HL-60/S4 treated with phorbol 12-myristate 13-acetate at 8.2 ng/mL for 4 days and 3 days (cell line): ENCODE results near the gene OSBPL10.

Experiments used
- in situ Hi-C: fragments of 300-500 bp; cut with MboI; formaldehyde crosslinking; loops from 2 replicates; pipeline ENCODE4 v1.15.0; 2022; ENCODE audit warnings: low sequenced_read_pairs

The OSBPL10 gene

DNA sequence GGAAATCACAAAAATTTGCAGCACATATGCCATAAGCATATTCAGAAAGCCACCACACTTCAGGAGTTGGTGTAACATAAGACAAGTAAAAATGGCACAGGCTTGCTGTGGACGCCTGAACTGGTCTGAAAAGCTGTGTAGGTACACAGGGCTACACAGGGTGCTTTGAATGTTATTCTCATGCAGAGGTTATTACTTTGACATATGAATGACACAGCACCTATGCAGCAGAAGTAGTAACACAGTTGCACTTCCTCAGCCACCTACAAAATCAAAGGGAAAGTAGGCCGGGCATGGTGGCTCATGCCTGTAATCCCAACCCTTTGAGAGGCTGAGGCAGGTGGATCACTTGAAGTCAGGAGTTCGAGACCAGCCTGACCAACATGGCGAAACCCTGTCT lies 54.5 kb downstream of the OSBPL10 start:
- in situ Hi-C loops: no loop called here

DNA sequence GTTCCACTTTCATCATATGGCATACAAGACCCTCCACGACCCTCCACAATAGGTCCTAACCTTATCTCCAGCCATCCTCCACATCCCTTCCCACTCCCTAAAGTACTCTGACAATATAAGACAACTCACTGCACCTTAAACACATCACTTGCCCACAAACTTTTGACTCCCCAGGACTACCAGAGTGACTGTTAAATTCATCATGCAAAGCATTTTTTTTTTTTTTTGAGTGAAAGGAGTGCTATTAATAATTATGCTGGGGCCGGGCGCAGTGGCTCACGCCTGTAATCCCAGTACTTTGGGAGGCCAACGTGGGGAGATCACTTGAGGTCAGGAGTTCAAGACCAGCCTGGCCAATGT lies 55.8 kb downstream of the OSBPL10 start:
- in situ Hi-C loops: no loop called here

DNA sequence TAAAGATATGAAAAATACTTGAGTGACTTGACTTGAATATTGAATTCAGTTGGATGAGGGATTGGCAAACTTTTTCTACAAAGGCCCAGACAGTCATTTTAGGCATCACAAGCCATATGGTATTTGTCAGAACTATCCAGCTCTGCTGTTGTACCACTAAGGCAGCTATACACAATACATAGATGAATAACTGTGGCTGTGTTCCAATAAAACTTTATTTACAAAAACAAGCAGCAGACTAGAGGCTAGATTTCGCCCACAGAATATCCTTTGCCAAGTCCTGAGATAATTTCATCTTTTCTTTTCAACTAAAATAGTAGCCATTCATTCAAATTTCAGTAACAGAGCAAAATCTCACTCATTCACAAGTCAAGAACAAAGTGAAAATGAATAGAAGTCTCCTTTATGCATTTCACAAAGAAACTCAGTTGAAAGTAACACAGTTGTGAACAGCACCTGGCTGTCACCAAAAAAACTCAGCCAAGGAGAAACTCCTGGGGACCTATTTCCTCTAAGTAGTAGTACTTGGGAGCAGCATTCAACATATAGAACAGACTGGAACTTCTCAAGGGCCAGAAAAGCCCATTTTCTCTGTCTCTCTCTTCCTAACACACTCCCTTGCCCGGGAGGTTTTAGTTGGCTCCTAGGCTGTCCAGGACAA lies 56.3 kb downstream of the OSBPL10 start:
- in situ Hi-C loops: no loop called here

DNA sequence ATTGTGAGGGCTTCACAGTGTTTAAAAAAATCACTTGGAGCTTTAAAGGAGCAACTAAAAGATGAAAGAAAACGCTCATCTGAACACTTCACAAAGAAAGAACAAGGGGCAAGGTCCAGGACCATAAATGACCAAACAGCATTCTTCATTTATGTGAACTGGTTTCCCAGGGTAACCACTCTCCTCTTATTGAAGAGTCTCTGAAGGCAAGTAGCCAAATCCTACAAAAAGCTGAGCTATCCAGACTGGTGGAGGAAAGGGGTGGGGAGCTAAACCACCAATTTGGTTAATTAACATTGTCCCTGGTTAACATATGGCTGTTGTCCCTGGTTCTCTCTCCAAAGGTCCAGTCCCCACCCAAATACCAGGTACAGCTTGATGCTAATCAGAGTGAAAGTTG lies 58.1 kb downstream of the OSBPL10 start:
- in situ Hi-C loops: no loop called here

DNA sequence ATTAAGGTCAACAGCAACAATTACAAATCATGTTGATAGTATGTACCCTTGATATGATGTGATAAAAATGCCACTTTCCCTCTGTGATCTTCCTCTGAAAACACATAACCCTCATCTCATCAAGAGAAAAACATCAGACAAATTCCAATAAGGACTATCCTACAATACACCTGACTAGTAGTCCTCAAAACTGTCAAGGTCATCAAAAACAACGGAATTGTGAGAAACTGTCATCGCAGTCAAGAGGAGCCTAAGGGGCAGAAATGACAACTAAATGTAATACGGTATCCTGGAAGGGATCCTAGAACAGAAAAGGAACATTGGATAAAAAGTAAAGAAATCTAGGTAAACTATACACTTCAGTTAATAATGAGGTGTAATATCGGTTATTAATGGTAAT lies 59.2 kb downstream of the OSBPL10 start:
- in situ Hi-C loops: no loop called here

DNA sequence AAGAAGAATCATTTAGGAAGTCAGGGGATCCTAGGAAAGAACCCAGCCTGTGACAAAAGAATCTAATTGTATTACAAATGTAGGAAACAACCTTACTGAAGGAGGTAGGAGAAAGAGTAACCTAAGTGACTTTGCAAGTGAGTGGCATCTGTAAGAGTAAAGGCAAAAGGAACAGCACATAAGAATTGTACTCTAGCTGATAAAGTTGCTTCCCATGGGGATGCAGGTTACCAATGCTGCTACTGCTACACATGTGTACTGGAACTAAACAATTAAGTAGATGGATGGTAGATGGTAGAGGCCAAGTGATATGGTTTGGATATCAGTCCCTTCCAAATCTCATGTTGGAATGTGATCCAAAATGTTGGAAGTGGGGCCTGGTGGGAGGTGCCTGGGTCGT lies 60.8 kb downstream of the OSBPL10 start:
- in situ Hi-C loops: no loop called here

DNA sequence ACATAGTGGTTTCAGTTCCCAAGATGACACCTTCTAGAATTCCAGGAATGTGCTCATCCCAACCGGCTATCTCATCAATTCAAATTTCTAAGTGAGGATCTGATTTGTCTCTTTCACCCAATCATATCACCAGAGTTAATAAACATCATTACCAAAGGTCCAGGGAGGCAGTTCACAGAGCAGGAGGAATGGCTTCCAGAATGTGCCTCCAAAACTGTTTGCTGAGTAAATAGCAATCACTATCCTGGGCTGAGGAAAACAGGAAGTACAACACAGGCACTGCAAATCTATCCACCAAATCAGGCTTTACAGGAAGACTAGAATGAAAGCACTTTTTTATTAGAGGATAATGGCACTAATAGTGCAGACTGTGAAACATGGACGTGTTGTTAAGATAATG lies 61.5 kb downstream of the OSBPL10 start:
- in situ Hi-C loops: no loop called here

DNA sequence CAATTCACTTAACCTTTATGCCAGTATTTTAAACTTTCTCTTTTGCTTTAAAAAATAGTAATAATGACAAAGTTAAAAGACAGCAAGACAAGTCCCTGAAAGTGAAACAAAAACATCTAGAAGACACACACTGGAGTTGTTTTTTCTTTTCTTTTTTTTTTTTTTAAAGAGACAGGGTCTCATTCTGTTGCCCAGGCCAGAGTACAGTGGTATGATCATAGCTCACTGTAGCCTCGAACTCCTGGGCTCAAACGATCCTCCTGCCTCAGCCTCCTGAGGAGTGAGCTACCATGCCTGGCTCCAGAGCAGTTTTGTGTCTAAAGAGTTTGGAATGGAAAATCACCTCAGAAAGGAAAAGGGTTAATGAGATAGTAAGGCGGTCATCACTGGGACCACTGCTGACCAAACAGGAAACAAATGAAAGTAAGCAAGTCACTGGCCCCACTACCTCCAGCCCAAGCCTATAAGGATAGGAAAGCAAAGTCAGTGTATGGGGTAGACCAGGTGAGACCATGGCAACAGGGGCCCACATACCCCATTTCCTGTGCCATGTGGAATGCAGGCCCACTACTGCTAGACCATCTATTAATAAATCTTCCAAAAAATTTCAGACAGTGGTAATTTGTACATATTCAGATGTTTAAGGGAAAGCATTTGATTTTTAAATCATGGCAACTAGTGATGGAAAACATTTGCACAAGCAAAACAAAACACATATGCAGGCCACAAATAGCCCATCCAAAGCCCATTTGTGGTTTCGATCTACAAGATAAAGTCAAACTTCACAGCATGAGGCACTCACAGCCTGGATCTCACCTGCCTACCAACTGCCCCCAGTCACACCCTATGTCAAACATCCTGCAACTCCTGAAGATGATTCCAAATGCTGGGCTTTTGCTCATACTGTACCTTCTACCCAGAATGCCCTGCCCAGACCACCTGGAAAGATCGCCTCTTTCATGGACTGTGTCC lies 62.6 kb downstream of the OSBPL10 start:
- in situ Hi-C loops: no loop called here

DNA sequence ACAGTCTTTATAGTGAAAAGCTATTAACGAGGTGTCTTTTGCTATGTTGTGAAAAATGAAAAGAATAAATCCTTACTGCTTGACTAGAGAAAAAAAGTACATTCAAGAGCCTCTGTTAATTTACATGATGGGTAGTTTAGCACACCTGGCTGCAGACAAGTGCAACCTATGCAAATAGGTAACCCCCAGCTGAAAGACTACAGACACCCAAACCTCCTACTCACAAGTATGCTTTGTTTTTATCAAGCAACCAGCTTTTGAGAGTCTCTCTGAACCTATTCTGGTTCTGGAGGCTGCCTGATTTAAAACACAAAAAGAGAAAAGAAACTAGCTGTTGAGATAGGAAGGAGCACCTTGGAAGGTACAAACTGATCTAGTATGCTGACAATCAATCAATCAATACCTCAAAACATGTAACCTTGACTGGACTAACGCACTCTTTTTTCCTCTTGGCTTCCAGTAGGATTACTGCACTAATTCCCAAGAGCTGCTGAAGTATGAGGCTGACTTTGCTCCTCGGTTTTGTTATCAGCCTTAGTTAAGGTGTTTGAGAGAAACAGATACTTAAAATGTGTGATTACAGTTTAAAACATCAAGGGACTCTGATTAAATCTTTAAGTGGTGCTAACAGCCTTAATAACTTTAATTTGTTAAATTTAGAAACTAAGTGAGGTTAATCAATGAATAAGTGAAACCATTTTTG lies 63.6 kb downstream of the OSBPL10 start:
- in situ Hi-C loops: no loop called here

DNA sequence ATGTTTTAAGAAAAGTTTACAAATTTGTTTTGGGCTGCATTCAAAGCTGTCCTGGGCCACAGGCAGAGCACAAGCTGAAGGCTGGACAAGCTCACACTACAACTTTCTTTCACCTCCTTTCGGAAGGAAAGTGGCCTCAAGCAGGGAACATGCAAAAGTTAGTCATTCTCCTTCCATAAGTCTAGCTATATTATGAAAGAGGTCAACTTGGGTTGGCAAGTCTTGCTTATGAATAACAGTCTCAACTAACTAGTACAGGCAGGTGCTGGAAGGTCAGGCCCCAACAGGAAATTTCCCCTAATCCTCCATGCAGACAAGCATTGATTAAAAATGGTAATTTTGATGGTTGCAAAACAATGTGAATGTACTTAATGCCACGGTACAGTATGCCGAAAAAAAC lies 69.4 kb downstream of the OSBPL10 start:
- in situ Hi-C loops: no loop called here

DNA sequence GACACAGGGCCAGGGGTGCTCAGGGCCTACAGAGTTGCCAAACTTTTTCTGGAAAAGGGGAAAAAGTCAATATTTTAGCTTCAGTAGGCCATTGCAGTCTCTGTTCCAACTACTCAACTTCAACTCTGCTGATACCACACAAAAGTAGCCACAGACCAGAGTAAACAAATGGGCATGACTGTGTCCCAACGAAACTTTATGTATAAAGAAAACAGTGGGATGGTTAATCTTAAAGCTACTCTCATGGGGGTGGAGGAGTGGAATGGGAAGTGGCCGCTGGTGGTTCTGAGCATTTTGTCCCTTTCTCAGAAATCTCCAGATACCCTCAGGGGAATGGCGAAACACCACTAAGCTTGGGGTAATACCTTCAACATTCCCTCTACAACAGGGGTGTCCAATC lies 69.9 kb downstream of the OSBPL10 start:
- in situ Hi-C loops: no loop called here

DNA sequence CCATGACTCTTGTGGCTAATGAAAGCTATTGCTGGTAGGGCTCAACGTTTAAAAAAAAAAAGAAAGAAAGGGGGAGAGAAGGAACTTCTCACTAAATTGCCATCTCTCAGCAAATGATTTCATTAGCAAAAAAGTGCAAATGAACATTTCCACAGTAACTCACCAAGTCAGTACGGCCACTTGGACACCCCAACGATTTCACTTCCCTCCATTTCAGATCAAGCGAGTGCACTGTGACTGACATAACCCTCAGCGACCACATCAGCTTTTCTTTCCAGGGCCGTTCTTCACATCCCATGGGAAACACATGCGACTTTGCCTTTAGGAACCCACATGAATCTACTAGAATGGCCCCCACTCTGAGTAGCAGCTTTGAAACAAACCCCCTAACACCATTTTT lies 71.6 kb downstream of the OSBPL10 start:
- in situ Hi-C loops: no loop called here

DNA sequence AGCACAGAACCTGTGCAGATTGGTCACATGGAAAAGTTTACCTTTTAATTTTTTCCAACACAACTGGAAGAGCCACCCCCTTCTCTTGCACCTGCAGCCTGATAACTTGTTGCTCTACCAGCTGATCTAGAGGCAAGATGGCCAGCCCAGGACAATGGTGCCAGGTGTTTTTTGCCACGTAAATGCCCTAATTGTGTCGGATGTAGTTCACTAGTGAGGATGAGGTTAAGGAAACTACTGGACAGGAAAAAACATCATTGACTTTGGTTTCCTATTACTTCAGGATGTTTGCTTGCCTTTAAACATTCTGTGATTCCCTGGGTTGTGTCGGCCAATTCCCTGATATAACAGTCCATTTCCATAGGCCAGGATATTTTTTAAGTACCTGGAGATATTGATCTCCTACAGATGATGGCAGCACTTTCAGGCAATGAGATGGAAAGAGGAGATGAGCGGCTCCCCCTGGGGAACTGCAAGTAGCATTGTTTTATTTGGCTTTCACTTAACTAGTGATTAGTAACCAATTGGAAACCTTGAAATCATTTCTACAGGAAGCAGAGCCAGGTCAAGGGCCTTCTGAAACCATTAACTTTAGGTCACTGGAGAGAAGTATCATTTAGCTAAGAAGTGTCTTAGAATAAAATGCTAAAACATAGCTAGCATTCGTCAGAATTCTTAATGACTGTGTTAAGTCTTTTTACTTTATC lies 72.5 kb downstream of the OSBPL10 start:
- in situ Hi-C loops: no loop called here

DNA sequence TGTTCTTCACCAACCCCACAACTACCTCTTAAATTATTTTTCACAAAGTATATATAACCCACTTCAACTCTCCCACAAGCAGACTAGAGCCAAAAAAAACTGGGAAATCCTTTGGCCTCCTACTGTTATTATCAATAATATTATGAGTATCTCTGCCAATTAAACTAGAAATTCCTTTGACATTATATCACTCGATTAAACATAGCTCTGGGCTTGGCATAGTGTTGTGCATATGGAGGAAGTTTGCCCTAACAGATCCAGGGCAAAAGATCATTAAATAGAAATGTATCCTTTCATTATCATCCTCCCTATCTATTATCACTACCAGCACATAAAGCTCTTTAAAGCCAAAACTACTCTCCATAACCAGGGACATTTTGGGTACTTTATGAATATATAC lies 74.9 kb downstream of the OSBPL10 start:
- in situ Hi-C loops: no loop called here

DNA sequence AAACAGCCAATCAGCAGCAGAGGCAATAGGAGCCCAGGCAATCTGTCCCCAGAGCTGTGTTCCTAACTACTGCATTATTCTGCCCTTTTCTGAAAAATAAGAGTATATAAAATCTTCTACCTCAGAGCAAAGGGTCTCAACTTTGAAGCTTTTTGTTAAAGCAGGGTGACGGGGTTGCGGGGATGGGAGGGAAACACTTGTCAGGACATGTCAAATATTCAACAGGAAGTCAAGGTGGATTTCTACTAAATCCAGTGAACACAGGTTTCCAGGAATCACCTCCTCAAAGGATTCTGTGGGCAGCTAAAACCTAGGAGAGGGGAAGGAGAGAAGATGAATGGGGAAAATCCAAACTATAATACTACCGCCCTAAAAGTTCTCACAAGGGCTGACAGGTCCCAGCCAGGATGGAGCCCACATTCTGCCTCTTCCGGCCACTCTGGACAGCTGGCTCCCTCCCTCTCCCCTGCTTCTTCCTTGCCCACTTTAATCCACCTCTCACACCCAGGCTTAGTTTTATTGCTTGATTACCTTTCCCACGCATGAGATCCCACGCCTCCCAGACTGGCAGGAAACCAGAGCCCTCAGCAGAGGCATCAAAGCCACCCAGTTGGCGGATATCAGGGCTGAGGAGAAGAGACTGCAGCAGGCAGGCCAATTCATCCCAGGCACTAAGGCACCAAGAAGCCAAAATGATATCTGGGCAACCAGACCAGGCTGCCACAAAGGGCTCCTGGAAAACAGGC lies 77.2 kb downstream of the OSBPL10 start:
- in situ Hi-C loops: no loop called here

DNA sequence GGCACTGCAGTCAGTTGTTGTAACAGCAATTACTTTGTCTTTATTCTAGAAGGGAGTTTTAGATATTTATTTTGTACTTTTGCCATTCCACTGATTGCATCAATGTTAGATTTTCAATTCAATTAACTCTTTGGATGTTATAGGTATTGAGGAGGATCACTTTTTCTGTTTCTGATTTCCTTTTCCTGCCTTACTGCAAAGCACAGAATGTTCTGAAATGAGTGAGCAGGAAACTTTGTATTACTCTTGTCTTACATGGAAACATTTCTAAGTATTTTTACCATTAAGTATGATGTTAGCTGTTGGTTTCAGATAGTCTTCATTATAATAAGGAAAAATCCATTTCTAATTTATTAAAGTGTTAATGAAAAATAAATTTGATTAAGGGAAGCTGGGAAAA lies 80.5 kb downstream of the OSBPL10 start:
- in situ Hi-C loops: no loop called here

DNA sequence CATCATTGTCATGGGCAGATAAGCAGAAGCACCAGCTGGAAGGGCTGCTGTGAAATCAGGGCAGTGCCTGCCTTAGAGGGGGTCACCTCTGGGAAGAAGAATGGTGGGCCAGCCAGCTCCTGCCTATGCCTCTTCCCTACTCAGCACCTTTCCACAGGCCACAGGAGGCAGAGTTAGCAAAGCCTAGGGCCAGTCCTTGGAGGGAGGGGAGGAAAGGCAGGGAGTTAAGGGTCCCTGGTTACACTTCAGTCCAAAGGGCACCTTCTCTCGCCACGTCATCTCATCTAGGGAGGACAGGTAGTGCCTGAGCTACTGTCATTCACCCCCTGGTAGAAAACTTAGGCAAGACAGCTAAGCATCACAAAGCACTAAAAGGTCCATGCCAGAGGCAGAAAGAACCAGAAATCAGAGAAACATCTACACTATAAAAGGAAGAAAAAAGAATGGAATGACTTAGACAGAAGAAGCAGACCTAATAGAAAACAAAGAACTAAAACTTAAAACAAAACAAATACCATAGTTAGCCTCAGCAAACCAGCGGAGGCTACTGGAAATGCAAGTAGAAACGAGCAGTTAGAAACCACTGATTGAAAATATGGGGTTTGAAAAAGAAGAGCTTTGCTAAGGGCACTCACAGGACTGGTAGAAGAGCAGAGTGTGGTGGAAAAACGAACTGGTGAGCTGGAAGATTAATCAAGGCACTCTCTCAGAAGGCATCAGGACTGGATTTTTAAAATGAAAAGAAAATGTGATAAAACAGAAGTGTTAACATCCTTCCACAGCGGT lies 84.2 kb downstream of the OSBPL10 start:
- in situ Hi-C loops: no loop called here

DNA sequence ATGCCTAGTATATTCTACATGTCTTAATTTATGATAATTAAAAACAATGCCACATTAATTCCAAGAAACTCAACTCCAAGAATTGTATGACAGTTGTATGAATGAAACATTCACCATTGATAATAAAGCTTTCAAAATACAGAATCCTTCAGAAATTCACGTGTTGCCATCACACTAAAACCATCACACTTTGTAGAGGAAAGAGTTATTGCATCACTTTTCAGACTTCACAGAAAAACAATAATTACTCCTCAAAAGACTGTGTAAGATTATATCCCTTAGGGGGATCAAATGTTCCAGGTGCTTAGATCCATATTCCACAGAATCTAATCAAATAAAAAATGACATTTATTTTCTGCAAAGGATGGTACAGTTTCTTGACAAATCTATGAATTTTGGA lies 85.0 kb downstream of the OSBPL10 start:
- in situ Hi-C loops: no loop called here

DNA sequence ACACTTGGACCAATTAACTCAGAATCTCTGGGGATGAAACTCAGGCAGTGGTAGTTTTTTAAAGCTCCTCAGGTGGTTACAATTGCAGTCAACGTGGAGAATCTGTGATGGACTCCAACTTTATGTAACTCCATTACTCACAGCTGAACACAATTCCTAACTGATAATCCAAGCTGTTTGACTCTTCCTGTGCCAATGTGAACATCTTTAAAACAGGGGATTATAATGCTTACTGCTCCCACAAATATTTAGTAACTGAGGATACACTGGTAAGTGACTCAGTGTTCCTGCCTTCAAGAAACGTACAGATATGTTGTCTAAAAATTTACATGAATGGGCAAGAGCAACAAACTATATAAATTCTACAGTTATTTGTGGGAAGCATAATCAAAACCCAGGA lies 85.6 kb downstream of the OSBPL10 start:
- in situ Hi-C loops: no loop called here
